HL-60 (cell line): ENCODE measurements around the gene EEA1.

Experiments used
- GABPA ChIP-seq: IDR thresholded peaks from 2 replicates; pipeline ENCODE4 v1.6.1; 2012; ENCODE audit warnings: low read depth
- TF ChIP-seq, protein P1 (sequence below): IDR thresholded peaks from one replicate; pipeline ENCODE4 v1.5.1; 2011; ENCODE audit warnings: low read length, control low read depth, inconsistent platforms; ENCODE audit not compliant: insufficient read depth

DNA sequence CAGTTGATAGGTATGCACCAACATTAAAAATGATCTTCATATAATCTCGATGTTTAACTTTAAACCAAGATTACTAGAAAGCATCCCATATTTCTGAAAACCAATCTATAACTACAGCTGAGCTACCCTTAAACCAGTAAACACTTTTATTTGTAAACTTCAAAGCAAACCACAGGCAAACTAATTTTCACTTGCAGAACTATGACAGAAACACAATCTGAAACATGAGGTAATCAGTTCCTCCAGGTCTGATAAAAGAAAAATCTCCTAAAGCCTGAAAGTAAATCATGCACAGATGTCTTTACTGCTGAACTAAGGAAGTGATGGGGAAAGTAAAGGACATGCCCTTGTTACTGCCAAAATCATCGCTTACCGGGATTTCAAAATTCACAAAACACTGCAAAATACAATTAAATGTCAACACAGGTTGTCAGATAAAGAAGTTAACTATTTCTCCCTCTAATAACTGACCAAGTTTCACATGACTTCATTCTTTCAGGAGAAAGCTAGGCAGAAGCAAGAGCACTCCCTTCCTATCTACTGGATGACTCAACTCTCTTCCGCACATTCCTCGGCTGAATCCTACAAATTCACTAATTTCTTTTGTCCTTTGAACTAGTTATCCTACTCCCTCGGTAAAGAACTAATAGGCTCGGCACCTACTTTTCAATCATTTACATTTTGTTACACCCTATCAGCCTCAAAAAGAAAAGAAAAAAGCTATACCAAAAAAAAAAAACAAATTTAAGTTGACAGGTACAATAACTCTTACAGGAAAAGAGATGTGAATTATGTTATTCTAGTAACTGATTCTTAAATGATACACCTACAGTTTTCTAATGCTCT, 1.4 kb downstream of the EEA1 start:
- TF ChIP-seq, protein P1, sequence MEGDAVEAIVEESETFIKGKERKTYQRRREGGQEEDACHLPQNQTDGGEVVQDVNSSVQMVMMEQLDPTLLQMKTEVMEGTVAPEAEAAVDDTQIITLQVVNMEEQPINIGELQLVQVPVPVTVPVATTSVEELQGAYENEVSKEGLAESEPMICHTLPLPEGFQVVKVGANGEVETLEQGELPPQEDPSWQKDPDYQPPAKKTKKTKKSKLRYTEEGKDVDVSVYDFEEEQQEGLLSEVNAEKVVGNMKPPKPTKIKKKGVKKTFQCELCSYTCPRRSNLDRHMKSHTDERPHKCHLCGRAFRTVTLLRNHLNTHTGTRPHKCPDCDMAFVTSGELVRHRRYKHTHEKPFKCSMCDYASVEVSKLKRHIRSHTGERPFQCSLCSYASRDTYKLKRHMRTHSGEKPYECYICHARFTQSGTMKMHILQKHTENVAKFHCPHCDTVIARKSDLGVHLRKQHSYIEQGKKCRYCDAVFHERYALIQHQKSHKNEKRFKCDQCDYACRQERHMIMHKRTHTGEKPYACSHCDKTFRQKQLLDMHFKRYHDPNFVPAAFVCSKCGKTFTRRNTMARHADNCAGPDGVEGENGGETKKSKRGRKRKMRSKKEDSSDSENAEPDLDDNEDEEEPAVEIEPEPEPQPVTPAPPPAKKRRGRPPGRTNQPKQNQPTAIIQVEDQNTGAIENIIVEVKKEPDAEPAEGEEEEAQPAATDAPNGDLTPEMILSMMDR = no peak
- TF ChIP-seq GABPA = no peak
